HG02884 (cell line): Measurements from ENCODE around the gene YPEL4.
"Not testable (repeated sequence)": the region's sequence is repeated elsewhere in the genome, so short reads cannot be mapped to it uniquely, and the experiment has no call there.

ENCODE experiments used
- ATAC-seq: cut with Tn5 transposase; IDR thresholded peaks from one replicate; pipeline ENCODE4 v1.9.1; 2021; ENCODE audit warnings: mild to moderate bottlenecking, moderate library complexity; ENCODE audit not compliant: unreplicated experiment

Gene YPEL4, protein sequence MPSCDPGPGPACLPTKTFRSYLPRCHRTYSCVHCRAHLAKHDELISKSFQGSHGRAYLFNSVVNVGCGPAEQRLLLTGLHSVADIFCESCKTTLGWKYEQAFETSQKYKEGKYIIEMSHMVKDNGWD

DNA sequence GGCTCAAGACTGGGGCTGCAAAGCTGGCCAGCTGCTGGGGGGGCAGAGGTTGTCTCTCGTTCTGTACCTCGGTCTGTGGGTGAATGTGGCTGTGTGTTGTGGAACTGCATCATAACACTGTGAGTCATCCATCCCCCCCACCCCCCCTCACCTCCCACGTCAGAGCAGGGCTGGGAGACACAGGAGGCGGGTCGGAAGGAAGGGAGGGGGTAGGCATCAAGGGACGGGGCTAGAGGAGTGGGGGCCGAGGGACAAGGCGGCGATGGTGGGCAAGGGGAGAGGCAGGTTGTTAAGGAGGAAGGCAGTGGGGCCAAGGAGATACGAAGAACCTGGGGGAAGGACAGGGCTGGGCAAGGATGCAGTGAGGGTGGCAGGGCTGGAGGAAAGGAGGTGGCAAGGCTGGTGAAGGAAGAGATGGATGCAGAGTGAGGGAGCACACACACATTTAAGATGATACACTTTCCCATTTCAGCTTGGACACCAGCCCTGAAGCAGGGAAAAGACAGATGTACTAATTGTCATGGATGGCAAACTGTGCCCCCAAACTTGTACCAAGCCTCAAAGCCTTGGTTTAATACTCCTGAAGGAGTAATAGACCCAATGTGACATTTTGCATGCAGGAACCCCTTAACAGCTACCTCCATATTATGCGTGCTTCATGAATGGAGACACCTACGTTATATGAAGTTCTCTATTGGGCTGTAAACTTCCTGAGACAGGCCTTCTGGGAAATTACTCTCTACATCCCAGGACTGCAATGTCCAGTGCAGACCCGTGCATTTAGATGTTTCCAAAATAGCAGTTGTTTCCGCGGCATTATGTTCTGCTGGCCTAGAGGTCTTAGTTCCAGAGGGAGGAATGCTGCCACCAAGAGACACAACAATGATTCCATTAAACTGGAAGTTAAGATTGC is at the start of gene YPEL4:
TSS of gene YPEL4 (minus strand) at position 87 of the 913 bp plus-strand sequence. CDS start 2,805 bp downstream, outside the sequence.
- ATAC-seq: no peak

DNA sequence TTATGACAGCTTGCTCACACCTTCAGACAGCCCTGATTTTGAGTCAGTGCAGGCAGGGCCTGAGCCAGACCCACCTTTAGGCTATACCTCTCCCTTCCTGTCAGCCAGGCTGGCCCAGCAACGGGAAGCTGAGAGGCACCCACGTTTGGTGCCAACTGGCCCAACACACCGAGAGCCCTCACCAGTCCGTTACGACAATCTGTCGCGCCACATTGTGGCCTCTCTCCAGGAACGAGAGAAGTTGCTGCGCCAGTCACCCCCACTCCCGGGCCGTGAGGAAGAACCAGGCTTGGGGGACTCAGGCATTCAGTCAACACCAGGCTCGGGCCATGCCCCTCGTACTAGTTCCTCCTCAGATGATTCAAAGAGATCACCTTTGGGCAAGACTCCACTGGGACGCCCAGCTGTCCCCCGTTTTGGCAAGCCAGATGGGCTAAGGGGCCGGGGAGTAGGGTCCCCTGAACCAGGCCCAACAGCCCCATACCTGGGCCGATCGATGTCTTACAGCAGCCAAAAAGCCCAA is 49.2 kb upstream of the YPEL4 start:
- ATAC-seq: no peak

DNA sequence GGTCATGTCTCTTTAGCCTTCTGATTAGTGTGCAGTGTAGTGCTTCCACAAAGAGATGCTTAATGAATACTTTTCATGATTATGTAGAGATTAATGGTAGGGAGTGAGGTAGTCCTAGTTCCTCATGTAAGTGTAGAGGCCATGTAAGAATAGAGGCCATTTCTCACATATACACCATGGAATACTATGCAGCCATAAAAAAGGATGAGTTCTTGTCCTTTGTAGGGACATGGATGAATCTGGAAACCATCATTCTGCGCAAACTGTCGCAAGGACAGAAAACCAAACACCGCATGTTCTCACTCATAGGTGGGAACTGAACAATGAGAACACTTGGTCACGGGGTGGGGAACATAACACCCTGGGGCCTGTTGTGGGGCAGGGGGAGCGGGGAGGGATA is 40.8 kb upstream of the YPEL4 start:
- not testable (repeated sequence) for ATAC-seq

DNA sequence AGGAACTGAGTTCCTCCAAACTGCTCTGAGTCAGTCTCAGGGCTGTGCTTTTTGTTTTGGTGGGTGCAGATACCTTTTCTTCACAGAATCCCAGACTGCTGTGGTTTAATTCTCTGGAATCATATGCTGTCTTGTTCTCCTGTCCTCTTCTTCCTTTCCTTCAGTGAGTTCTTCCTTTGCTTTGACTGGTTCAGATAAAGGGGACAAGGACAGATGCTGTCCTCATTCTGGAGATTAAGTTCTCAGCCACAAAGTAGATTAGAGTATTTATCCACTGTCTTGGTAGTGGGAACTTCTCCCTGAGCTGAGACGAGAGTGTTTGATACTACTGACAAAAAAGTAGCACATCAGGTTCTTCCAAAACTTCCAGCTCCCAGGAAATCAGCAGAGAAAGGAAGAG is 31.5 kb upstream of the YPEL4 start:
- ATAC-seq: no peak

DNA sequence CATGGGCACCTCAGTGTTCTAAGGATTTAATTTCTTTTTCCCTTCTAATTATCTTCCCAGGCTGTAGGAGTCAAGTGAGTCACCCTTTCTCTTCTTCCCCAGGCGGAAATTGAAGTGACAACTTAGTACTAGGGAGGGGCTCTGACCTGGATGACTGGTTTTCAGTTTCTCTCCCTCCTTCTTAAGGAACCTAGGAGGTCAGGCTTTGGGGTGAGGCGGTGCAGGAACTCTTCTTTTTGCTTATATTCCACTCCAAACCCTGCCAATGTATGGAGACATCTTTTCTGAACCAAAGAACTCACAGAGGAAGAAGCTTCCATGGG is 30.8 kb upstream of the YPEL4 start:
- ATAC-seq: no peak

DNA sequence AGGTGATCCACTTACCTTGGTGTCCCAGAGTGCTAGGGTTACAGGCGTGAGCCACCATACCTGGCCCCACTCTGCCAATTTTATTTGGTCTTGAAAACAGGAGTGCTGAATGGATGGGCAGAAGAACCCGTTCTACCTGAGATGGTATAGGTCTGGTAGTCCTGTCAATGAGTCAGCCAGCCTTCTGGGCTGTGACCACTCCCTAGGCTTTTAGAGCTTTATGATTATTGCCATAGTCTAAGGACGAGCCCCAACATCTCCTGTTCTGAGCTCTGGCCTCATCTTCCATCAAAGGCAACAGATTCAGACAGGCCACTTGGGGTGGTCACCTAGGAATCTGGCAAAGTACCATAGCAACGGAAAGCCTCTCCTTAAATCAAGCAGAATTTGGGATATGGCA is 29.7 kb upstream of the YPEL4 start:
- no peak for ATAC-seq

DNA sequence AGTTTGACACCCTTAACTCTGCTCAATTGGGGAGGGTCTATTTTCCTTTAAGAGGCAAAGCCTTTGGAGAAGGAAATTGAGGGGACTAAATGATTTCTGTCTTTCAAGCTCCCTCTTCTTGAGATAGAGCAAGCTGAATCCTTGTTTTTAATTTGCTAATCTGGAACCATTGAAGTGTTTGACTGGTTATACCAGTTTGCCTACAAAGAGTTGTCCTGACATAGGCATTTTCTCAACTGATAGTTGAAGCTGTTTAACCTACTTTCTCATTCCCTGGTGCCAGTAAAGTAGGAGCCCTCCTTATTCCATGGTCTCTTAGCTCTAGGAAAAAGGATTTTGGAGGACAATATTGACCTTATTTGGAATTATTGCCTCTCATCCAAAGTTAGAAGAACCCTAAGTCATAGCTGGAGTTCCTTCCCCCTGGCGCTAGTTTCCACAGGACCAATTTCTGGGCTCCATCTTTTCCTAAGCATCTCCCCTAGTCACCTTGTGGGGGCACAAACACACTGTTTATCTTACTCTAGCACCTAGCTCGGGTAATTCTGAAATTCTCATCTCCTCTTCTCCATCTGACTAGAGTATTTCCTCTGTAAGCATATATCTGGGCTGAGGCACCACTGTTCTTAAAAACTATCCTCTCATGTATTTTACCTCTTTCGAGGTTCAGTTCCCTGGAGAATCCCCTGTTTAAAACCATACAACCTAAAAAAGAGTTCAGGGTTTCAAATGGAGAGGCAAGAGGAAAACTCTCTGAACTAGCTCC is 25.6 kb upstream of the YPEL4 start:
- no peak for ATAC-seq

DNA sequence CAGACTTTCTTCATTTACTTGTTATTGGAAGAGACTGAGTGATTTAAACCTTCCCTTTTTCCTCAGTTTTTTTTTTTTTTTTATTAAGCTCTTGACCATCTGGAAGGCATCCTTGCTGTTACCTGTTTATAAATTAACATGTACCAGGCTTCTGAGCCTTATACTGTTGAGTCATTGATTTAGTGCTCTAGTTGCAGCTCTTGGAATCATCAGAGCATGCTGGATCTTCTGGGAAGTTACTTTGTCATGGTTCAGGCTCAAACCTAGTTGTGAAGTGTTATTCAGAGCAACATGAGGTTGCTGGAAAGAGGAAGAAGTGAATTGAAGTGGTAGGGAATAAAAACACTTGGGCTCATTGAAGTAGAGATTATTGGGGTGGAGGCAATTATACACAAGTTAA is 24.5 kb upstream of the YPEL4 start:
- no peak for ATAC-seq

DNA sequence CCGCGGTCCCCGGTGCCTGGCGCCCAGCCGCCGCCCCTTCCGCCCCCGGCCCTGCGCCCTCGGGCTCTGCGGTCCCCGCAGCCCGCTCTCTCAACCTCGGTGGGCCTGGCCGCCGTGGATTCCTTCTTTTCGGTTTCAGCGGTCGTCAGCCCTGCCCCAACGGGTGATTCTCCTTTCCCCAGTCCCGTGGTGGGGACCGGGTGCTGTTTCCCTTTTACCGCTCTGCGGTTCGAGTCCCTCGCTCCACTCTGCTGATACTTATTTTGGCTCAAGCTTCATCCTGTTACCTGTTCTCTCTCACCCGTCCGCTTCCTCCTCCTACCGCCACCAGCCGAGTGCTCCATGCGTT is 18.7 kb upstream of the YPEL4 start:
- ATAC-seq: peak; percentile 7

DNA sequence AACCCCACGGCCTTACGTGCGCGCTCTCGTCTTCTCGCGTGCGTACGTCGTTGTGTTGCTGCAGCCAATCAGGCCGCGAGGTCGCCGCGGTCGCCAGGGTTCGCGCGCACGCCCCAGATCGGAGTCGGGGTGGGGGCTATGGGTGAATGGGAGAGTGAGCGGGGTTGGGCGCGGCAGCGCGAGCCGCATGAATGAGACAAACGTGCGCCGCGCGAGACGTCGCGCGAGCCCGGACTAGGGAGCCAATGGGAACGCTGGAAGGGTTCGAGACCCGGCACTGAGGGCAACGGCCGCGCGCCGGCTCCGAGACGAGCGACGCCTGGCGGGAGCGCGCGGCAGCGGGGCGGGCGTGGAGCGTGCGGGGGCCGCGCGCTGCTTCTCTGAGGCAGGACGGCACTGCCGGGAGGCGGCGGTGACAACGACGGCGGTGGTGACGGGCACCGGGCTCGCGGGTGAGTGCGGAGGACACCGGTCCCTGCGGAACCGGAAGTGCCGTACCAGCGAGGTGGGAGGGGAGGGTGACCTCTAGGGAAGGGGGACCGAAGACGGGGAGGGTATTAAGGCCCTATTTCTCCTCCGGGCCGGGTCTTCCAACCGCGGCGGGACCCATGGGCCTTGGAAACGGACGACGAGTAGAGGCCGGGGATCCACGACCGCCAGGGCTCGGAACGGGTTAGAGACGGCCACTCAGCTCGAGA is 18.2 kb upstream of the YPEL4 start, which contains the start of gene ZDHHC5:
TSS of gene ZDHHC5 (plus strand) at position 379 of the 698 bp plus-strand sequence. CDS start 4,977 bp downstream, outside the sequence.
- ATAC-seq: peak; percentile 81

DNA sequence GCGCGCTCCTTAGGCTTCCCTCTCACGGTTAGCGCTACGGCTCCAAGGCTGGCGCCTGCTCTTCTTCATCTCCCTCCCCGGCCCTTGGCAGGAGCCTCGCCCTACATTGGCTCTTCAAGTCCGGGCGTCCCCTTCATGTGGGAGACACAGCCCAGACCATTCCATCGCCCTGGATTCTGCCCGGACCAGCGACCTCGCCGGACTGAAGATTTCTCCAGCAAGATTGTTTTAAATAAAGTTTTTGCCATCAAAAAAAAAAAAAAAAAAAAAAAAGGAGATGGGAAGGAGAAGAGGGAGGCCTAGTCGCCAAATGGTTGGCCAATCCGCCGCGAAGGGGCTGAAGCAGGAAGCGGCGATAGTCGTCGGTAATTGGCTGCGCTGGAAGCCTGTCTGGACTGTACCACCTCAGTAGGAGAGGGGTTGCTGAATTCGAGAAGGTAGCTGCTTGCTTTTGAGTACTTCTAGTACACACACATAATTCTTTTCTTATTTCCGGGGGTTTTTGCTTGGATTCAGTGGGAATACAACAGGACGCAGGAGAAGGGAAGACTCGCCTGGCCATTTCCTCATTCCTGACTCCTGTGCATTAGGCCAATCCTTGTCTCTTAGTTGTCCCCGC is 17.5 kb upstream of the YPEL4 start:
- ATAC-seq: peak; percentile 58

DNA sequence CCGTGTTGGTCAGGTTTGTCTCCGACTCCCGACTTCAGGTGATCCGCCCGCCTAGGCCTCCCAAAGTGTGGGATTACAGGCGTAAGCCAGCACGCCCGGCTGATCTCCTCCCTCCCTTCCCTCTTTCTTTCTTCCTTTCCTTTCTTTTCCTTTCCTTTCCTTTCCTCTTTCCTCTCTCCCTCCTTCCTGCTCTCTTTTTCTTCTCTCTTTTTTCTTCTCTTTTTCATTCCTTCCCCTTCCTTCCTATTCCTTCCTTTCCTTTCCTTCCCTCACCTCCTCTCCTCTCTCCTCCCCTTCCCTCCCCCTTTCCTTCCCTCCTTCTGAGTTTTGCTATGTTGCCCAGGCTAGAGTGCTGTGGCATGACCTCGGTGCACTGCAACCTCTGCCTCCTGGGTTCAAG is 14.3 kb upstream of the YPEL4 start:
- no peak for ATAC-seq

DNA sequence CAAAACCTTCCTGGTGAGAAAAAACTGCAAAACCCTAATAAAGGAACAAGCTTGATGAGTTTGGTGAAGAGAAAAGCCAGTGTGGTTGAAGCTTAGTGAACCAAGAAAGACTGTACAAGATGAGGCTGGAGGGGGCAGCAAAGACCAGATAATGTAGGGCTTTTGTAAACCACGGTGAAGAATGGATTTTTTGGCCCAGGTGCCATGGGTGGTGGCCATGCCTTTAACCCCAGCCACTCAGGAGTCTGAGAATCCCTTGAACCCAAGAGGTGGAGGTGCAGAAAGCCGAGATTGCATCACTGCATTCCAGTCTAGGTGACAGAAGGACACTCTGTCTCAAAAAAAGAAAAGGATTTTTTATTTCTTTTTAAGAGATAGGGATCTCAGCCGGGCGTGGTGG is 13.2 kb upstream of the YPEL4 start:
- no peak for ATAC-seq

DNA sequence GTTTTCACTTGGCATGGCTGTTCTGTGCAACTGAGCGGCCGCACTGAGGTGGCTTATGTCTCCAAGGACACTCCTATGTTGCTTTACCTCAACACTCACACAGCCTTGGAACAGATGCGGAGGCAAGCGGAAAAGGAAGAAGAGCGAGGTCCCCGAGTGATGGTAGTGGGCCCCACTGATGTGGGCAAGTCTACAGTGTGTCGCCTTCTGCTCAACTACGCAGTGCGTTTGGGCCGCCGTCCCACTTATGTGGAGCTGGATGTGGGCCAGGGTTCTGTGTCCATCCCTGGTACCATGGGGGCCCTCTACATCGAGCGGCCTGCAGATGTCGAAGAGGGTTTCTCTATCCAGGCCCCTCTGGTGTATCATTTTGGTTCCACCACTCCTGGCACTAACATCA is 10.0 kb upstream of the YPEL4 start:
- no peak for ATAC-seq

DNA sequence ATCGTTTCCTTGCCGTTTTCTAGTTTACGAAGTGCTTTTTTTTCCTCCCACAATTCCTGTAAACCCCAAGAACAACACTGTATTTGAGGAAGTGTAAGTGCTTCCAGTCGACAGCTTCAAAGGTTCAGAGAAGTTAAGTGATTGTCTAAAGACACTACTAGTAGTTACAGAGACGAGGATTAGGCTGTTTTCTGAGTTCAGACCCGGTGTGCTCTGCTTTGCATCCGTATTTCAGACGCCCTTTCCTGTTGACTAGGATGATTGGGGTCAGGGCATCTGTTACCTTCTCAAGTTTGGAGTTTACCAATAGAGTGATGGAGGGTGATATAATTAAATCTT is 8.3 kb upstream of the YPEL4 start:
- no peak for ATAC-seq

DNA sequence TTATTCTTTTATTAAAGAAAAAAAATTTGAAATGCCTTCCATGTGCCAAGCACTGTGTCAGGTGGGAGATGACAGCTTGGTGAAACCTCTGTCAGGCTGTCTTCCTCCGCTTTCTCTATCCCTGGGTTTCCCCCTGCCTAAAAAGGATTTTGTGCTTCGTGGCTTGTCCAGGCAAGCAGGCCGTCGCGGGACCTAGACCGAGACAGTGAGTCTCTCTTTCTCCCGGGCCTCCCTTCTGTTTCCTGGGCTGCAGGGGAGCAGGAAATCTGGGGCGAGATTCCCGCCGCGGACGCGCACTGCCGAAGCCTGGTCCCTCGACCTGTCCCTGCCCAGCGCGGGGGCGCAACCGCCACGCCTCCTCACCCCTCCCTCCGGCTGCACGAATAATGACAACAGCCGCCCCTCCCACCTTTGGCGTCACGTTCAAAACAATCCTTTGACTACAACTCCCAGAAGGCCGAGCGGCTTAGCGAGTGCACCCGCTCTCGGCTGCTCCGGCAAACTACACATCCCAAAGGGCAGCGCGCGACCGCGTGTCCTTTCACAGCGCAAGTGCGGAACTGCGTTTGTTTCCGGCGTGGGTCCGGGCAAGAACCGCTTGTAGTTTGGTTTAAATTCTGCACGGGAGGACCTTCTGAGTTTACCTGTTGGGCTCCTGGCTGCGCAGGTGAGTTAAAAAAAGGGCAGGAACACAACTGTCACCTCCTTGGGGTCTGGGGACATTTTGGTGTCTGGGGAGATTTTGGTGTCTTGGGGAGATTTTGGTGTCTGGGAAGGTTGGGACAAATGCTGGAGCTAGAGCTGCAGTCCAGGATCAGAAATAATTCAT is 7.7 kb upstream of the YPEL4 start, which contains the start of gene CLP1:
TSS of gene CLP1 (plus strand) at position 569 of the 829 bp plus-strand sequence. CDS start 1,715 bp downstream, outside the sequence.
- peak; percentile 99 for ATAC-seq

DNA sequence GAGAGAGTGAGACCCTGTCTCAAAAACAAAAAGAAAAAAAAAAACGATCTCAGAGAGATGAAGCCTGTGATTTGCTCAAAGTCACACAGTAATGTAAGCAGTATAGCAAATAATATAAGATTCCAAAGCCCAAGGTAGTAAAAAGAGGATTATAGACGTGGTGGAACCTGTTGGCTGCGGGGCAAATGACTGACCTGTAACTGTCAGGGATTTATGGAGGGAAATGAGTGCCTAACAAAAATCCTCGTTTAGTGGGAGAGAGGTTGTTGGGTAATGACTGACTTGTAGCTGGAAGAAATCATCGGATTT is 7.1 kb upstream of the YPEL4 start:
- ATAC-seq: no peak

DNA sequence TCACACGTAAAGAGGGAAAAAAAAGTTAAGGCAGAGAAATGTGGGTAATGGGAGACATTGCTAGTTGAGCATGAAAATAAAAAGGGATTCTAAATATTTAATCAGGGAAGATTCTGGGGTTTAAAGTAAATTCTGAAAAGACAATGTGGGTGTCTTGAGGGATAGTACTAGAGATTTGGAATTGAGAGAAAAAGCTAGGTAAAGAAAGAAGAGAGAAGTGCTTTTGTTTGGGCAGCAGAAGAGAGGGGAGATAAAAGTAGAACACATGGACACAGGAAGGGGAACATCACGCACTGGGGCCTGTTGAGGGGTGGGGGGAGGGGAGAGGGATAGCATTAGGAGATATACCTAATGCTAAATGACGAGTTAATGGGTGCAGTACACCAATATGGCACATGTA is 3.5 kb upstream of the YPEL4 start:
- ATAC-seq: no peak

DNA sequence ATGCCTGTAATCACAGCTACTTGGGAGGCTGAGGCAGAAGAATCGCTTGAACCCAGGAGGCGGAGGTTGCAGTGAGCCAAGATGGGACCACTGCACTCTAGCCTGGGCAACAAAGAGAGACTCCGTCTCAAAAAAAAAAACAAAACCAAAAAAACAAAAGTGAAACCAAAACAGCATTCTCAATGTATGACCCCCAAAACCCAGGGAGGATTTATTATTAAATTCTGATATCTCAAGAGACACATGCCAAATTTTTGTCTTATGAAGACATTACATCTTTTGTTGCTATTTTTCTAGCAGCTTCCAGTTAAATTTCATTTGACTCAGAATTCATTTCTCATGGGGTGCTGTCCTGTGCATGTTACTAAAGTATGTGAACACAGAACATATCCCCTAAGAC is 3.0 kb upstream of the YPEL4 start:
- ATAC-seq: no peak

DNA sequence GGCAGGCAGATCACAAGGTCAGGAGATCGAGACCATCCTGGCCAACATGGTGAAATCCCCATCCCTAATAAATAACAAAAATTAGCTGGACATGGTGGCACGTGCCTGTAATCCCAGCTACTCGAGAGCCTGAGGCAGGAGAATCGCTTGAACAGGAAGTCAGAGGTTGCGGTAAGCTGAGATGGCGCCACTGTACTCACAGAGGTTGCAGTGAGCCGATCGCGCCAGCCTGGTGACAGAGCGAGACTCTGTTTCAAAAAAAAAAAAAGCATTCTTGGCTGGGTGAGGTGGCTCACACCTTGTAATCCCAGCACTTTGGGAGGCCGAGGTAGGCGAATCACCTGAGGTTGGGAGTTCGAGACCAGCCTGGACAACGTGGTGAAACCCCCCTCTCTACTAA is 2.5 kb upstream of the YPEL4 start:
- ATAC-seq: not testable (repeated sequence)
